Tibial nerve (tissue), 4 donors: ENCODE results near the gene BCAR3. TPM values are rescaled to one million over a fixed set of nuclear protein-coding genes. Genes with fewer than 3 reads are reported as not detected.

Source experiments
- DNase-seq, 2 donors: peaks; one replicate each; pipeline ENCODE4 v3.0.0-alpha.2; 2019; ENCODE audit warnings: low spot score in 2 of 2
- H3K27ac ChIP-seq, 4 donors: fragments of 200-600 bp; sonication (generic) in 3 of 4; one replicate each; pipeline ENCODE4 v1.5.1; 2017 to 2019; ENCODE audit warnings: mild to moderate bottlenecking in 1 of 4
- H3K27me3 ChIP-seq, 2 donors: fragments of 200-600 bp; sonication (generic) in 1 of 2; one replicate each; pipeline versions ENCODE4 v1.5.1 to v1.6.0; 2017 to 2019
- H3K36me3 ChIP-seq, 3 donors: fragments of 200-600 bp; sonication (generic); one replicate each; pipeline ENCODE4 v1.5.1; 2018 to 2019
- H3K4me1 ChIP-seq, 4 donors: fragments of 200-600 bp; sonication (generic) in 3 of 4; one replicate each; pipeline ENCODE4 v1.5.1; 2017 to 2019
- H3K4me3 ChIP-seq, 4 donors: fragments of 200-600 bp; sonication (generic) in 3 of 4; one replicate each; pipeline ENCODE4 v1.5.1; 2017 to 2019; ENCODE audit warnings: mild to moderate bottlenecking in 1 of 4, moderate library complexity in 1 of 4
- H3K9me3 ChIP-seq, 4 donors: fragments of 200-600 bp; sonication (generic) in 3 of 4; one replicate each; pipeline ENCODE4 v1.5.1; 2017 to 2019
- EP300 ChIP-seq, 2 donors: sonication (generic); formaldehyde crosslinking; IDR thresholded peaks; one replicate each; pipeline ENCODE4 v1.6.1; 2017; ENCODE audit warnings: antibody characterized with exemption in 2 of 2, mild to moderate bottlenecking in 1 of 2
- POLR2A ChIP-seq, 2 donors: fragments of 450-650 bp; IDR thresholded peaks; one replicate each; pipeline ENCODE4 v1.6.1; 2017; ENCODE audit warnings: antibody characterized with exemption in 2 of 2, mild to moderate bottlenecking in 2 of 2, moderate library complexity in 2 of 2
- WGBS, 2 donors: methylation state at CpG; one replicate each; pipeline ENCODE4 v1.1.5; 2018; 5-methylcytosine and 5-hydroxymethylcytosine counted together
- total RNA-seq, 4 donors: library from RNA; depleted of rRNA; stranded (reverse); fragments of >200 nt; gene quantifications; one replicate each; pipeline ENCODE4 v1.1.0, GENCODE V29; 2016
- TF ChIP-seq, protein P1 (sequence below), 5 experiments: fragments of 200-600 bp in 3 of 5; fragments of 450-650 bp in 2 of 5; sonication (generic) in 3 of 5; IDR thresholded peaks; one replicate each; pipeline ENCODE4 v1.5.1; 2016 to 2019; ENCODE audit warnings: antibody characterized with exemption in 5 of 5, mild to moderate bottlenecking in 3 of 5, moderate library complexity in 2 of 5

BCAR3 gene
- total RNA-seq, 4 donors from 2014 or later: 26.2 to 41.8 (median 36.5) TPM

DNA sequence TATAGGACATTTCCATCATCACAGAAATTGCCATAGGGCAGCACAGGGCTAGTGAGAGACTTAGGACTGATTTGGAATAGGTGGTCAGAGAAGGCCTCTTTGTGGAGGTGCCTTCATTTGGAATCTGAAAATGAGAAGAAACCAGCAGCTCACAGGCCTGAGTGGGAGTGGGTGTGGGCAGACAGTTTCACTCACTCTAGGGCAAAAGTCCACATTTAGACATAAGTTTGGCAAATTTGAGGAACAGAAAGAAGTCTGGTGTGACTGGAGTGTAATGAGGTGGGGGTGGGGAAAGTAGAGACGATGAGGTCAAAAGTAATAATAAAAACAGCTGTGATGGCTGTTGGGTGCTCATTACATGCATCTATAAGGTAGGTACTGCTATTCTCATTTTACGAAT, 22.4 kb upstream of the BCAR3 start:
- Histone ChIP-seq H3K4me3 (no peak overlapping the region), H3K36me3 (no peaks in the 10 kb centered on the region), H3K27me3 (no peaks in the 10 kb centered on the region), H3K4me1 (peaks cover 0 to 18% (median 12%) of the 10 kb centered on the region in 4 donors), H3K9me3 (no peaks in the 10 kb centered on the region), H3K27ac (no peak overlapping the region)
- DNase-seq: no peak
- TF ChIP-seq EP300 (IDR thresholded peaks at IDR 0.05): no peak
- TF ChIP-seq POLR2A (IDR thresholded peaks at IDR 0.05): no peak
- TF ChIP-seq, protein P1, sequence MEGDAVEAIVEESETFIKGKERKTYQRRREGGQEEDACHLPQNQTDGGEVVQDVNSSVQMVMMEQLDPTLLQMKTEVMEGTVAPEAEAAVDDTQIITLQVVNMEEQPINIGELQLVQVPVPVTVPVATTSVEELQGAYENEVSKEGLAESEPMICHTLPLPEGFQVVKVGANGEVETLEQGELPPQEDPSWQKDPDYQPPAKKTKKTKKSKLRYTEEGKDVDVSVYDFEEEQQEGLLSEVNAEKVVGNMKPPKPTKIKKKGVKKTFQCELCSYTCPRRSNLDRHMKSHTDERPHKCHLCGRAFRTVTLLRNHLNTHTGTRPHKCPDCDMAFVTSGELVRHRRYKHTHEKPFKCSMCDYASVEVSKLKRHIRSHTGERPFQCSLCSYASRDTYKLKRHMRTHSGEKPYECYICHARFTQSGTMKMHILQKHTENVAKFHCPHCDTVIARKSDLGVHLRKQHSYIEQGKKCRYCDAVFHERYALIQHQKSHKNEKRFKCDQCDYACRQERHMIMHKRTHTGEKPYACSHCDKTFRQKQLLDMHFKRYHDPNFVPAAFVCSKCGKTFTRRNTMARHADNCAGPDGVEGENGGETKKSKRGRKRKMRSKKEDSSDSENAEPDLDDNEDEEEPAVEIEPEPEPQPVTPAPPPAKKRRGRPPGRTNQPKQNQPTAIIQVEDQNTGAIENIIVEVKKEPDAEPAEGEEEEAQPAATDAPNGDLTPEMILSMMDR (IDR thresholded peaks at IDR 0.05): no peak
- WGBS, 2 donors: 59 to 72% methylated on average over 2 of the region's 2 CpGs

DNA sequence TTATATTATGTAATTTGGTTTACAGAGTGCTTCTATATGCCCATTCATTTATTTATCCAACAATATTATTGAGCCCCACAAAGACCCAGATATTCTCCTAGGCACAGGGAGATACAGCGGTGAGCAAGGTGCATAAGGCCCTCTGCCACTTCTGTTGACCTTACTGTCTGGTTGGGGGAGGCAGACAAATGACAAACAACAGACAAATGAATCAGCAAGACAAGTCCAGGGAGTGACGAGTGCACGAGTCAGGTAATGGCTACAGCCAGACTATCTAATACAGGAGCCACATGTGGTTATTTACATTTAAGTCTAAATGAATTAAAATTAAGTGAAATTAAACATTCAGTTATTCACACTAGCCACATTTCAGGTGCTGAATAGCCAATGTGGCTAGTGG, 22.0 kb upstream of the BCAR3 start:
- Histone ChIP-seq H3K36me3 (no peaks in the 10 kb centered on the region), H3K4me3 (no peak overlapping the region), H3K4me1 (peaks cover 0 to 14% (median 8%) of the 10 kb centered on the region in 4 donors), H3K27me3 (no peaks in the 10 kb centered on the region), H3K27ac (no peak overlapping the region), H3K9me3 (no peaks in the 10 kb centered on the region)
- no peak for DNase-seq
- TF ChIP-seq, protein P1 (IDR thresholded peaks at IDR 0.05): no peak
- TF ChIP-seq POLR2A (IDR thresholded peaks at IDR 0.05) (no peak), EP300 (IDR thresholded peaks at IDR 0.05) (no peak)
- 92 to 98% methylated on average over 3 of the region's 3 CpGs for WGBS, 2 donors

DNA sequence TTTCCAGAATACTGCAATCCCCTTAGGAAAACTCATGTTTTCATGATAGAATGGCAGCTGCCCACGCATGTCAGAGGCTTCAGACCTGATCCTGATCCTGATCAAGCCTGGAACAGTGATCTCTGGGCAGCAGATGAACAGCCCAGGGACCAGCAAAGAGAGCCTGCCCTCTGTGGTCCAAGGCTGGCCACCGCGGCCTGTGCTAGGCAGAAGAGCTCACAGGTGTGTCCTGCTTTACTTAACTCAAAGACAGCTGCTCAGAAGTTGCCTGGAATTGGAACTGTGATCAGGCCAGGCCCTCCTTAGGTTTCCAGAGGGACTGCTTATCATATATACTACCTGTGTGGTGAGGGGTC, 21.2 kb upstream of the BCAR3 start:
- DNase-seq: no peak
- no peak overlapping the region for H3K4me3 ChIP-seq
- no peaks in the 10 kb centered on the region for H3K27me3 ChIP-seq
- WGBS, 2 donors: 59 to 100% methylated on average over 1 to 3 of the region's 3 CpGs
- H3K9me3 ChIP-seq: no peaks in the 10 kb centered on the region
- H3K4me1 ChIP-seq: peaks cover 0 to 10% (median 3%) of the 10 kb centered on the region in 4 donors
- TF ChIP-seq POLR2A (IDR thresholded peaks at IDR 0.05): no peak
- no peak for TF ChIP-seq EP300 (IDR thresholded peaks at IDR 0.05)
- TF ChIP-seq, protein P1 (IDR thresholded peaks at IDR 0.05): no peak
- no peaks in the 10 kb centered on the region for H3K36me3 ChIP-seq
- H3K27ac ChIP-seq: peak overlapping the region in 1 of 4 donors; percentile 16

DNA sequence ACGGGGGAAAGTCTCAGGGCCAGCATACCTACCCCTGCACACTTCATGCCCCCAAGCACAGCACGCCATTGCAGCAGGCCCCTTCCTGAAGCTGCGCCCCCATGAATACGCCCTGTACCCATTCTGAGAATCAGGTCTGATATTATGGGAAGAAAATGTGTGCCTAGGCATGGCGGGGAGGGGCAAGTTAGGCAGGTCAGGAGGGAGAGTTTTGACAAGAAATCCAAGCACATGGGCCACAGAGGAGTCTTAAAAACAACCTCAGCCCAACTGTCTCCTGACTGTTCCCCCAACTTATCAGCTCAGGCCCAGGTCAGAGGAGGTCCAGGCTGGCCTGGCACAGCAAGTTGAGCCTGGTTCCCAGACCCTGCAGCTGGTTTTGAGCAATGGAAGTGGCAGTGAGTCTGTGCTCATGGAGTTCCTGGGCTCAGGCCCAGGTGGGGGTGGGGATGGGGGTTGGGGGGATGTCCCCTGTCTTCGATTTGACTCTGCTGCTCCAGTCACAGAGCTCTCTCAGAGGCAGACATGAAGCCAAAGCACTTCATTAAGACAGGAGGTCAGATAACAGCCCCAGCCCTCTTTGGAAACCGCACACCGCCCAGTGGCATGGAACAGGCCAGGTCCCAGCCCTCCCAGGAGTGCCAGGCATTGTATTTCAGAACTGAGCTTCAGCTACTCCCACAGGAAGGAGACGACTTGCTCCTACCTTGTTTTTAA, 20.6 kb upstream of the BCAR3 start:
- Histone ChIP-seq H3K27me3 (no peaks in the 10 kb centered on the region), H3K36me3 (no peaks in the 10 kb centered on the region), H3K9me3 (no peaks in the 10 kb centered on the region), H3K4me1 (peaks cover 0 to 10% (median 3%) of the 10 kb centered on the region in 4 donors), H3K4me3 (no peak overlapping the region), H3K27ac (peak overlapping the region in 1 of 4 donors; percentile 16)
- TF ChIP-seq POLR2A (IDR thresholded peaks at IDR 0.05) (no peak), EP300 (IDR thresholded peaks at IDR 0.05) (no peak)
- TF ChIP-seq, protein P1 (IDR thresholded peaks at IDR 0.05): no peak
- WGBS, 2 donors: 83 to 88% methylated on average over 9 of the region's 9 CpGs
- no peak for DNase-seq

DNA sequence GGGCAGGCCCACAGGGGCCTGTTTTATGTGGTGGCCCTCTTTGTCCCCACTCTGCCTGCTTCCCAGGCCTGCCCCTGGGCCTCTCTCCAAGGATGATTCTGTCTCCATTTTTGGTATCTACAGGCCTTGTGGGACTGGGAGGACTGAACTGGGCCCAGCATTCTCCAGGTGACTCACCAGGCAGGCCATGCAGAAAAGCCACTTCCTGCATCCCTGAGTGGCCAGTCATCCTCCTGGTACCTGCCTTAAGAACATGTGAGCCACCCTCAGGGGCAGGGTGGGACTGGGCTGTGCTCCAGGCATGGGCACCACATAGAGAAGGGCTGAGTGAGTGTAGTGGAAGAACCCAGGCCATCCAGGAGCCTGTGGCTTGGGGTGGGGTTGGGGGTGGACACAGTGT, 20.0 kb upstream of the BCAR3 start:
- no peaks in the 10 kb centered on the region for H3K9me3 ChIP-seq
- no peak overlapping the region for H3K4me3 ChIP-seq
- peaks cover 0 to 10% (median 3%) of the 10 kb centered on the region in 4 donors for H3K4me1 ChIP-seq
- DNase-seq: no peak
- TF ChIP-seq EP300 (IDR thresholded peaks at IDR 0.05) (no peak), POLR2A (IDR thresholded peaks at IDR 0.05) (no peak)
- TF ChIP-seq, protein P1 (IDR thresholded peaks at IDR 0.05): no peak
- H3K27me3 ChIP-seq: no peaks in the 10 kb centered on the region
- no peak overlapping the region for H3K27ac ChIP-seq
- no peaks in the 10 kb centered on the region for H3K36me3 ChIP-seq
